ENCODE measurements around the gene MYH10.

MYH10 gene

GRCh38 chr17:8647956-8648355, 17.4 kb upstream of the MYH10 start:
- DNase-seq = no peak

- DNase-seq = no peak
Observed at GRCh38 chr17:8647202-8647601, 16.7 kb upstream of the MYH10 start.

GRCh38 chr17:8644507-8644902, 14.0 kb upstream of the MYH10 start:
- DNase-seq = no peak

GRCh38 chr17:8643855-8644506, 13.5 kb upstream of the MYH10 start:
- no peak for DNase-seq

- DNase-seq = no peak
Observed at GRCh38 chr17:8639709-8640108, 9.2 kb upstream of the MYH10 start.

- DNase-seq = no peak
Observed at GRCh38 chr17:8632061-8632460, 1.5 kb upstream of the MYH10 start.

- DNase-seq = no peak
Observed at GRCh38 chr17:8631554-8631877, 991 bp upstream of the MYH10 start.

- DNase-seq = peak; percentile 99
Observed at GRCh38 chr17:8630802-8631553, 453 bp upstream of the MYH10 start.

- DNase-seq = no peak
Observed at GRCh38 chr17:8629371-8630226, 926 bp downstream of the MYH10 start.

- DNase-seq = no peak
Observed at GRCh38 chr17:8628609-8629169, 1.8 kb downstream of the MYH10 start.

GRCh38 chr17:8628172-8628571, 2.4 kb downstream of the MYH10 start:
- DNase-seq = no peak

- no peak for DNase-seq
Observed at GRCh38 chr17:8623591-8623990, 6.9 kb downstream of the MYH10 start.

- no peak for DNase-seq
Observed at GRCh38 chr17:8622191-8622590, 8.3 kb downstream of the MYH10 start.

GRCh38 chr17:8621585-8621984, 8.9 kb downstream of the MYH10 start:
- DNase-seq = no peak

GRCh38 chr17:8619294-8619693, 11.2 kb downstream of the MYH10 start:
- no peak for DNase-seq

GRCh38 chr17:8618825-8619224, 11.7 kb downstream of the MYH10 start:
- no peak for DNase-seq

- DNase-seq = no peak
Observed at GRCh38 chr17:8614988-8615387, 15.5 kb downstream of the MYH10 start.

GRCh38 chr17:8611619-8612298, 18.8 kb downstream of the MYH10 start:
- no peak for DNase-seq

- no peak for DNase-seq
Observed at GRCh38 chr17:8611137-8611536, 19.4 kb downstream of the MYH10 start.

- DNase-seq = no peak
Observed at GRCh38 chr17:8610558-8610957, 20.0 kb downstream of the MYH10 start.

- no peak for DNase-seq
Observed at GRCh38 chr17:8609910-8610309, 20.6 kb downstream of the MYH10 start.

- no peak for DNase-seq
Observed at GRCh38 chr17:8608001-8608400, 22.5 kb downstream of the MYH10 start.

GRCh38 chr17:8606401-8606800, 24.1 kb downstream of the MYH10 start:
- DNase-seq = no peak

Data from NCI-H510A (cell line).